ENCODE data around the gene TP53TG5.
"Not testable (repeated sequence)": the region's sequence is repeated elsewhere in the genome, so short reads cannot be mapped to it uniquely, and the experiment has no call there.

Gene TP53TG5

GRCh38 chr20:45366192-45366591, 11.9 kb downstream of the TP53TG5 start:
- DNase-seq (ENCODE audit: low read depth), result no peak

GRCh38 chr20:45365444-45365970, 12.6 kb downstream of the TP53TG5 start:
- DNase-seq (ENCODE audit: low read depth), result no peak

- no peak for DNase-seq (ENCODE audit: low read depth)
These were observed 14.3 kb downstream of the TP53TG5 start for GRCh38 chr20:45363611-45364492.

- peak; percentile 98 for DNase-seq (ENCODE audit: low read depth)
These were observed 15.1 kb downstream of the TP53TG5 start, which contains the start of gene SYS1 for GRCh38 chr20:45362804-45363610. Gene SYS1 (plus strand): TSS chr20:45363156. CDS start chr20:45363532, 376 bp downstream.

- DNase-seq (ENCODE audit: low read depth), result no peak
These were observed 16.3 kb downstream of the TP53TG5 start for GRCh38 chr20:45361793-45362192.

- no peak for DNase-seq (ENCODE audit: low read depth)
These were observed 18.5 kb downstream of the TP53TG5 start for GRCh38 chr20:45359406-45360148.

- no peak for DNase-seq (ENCODE audit: low read depth)
These were observed 19.1 kb downstream of the TP53TG5 start for GRCh38 chr20:45359069-45359405.

GRCh38 chr20:45358282-45359068, 19.6 kb downstream of the TP53TG5 start:
- DNase-seq (ENCODE audit: low read depth), result no peak

- peak; percentile 49 for DNase-seq (ENCODE audit: low read depth)
These were observed 22.7 kb downstream of the TP53TG5 start for GRCh38 chr20:45355209-45356084.

GRCh38 chr20:45354423-45355208, 23.5 kb downstream of the TP53TG5 start:
- DNase-seq (ENCODE audit: low read depth), result no peak

- no peak for DNase-seq (ENCODE audit: low read depth)
These were observed 24.4 kb downstream of the TP53TG5 start for GRCh38 chr20:45353746-45354145.

- no peak for DNase-seq (ENCODE audit: low read depth)
These were observed 25.4 kb downstream of the TP53TG5 start for GRCh38 chr20:45352729-45353128.

GRCh38 chr20:45350795-45351194, 27.3 kb downstream of the TP53TG5 start:
- not testable (repeated sequence) for DNase-seq (ENCODE audit: low read depth)

GRCh38 chr20:45350217-45350616, 27.9 kb downstream of the TP53TG5 start:
- DNase-seq (ENCODE audit: low read depth), result no peak

- DNase-seq (ENCODE audit: low read depth), result no peak
These were observed 30.0 kb downstream of the TP53TG5 start, which contains the start of gene SDC4 for GRCh38 chr20:45347936-45348778. Gene SDC4 (minus strand): TSS chr20:45348424. CDS start chr20:45348384, 40 bp downstream.

- no peak for DNase-seq (ENCODE audit: low read depth)
These were observed 30.7 kb downstream of the TP53TG5 start for GRCh38 chr20:45347297-45347935.

GRCh38 chr20:45346851-45347250, 31.3 kb downstream of the TP53TG5 start:
- no peak for DNase-seq (ENCODE audit: low read depth)

- no peak for DNase-seq (ENCODE audit: low read depth)
These were observed 31.8 kb downstream of the TP53TG5 start for GRCh38 chr20:45346291-45346718.
